ENCODE data around the gene HERC2. TPM values are rescaled to one million over a fixed set of nuclear protein-coding genes. Genes with fewer than 3 reads are reported as not detected.

The HERC2 gene
- total RNA-seq, 1 experiment from 2014 or later, result 69.2 TPM

GRCh38 chr15:28114721-28115622 lies 207.0 kb downstream of the HERC2 start:
- Histone ChIP-seq H2AFZ (ENCODE audit: low read length) (no peak overlapping the region), H3K9ac (ENCODE audit: extremely low read depth, insufficient read length, low read length) (no peak overlapping the region), H3K27me3 (ENCODE audit: insufficient read depth, low read length) (no peaks in the 10 kb centered on the region), H3K18ac (ENCODE audit: insufficient read length, low read depth, low read length) (no peak overlapping the region), H3K27ac (ENCODE audit: insufficient read length, low read depth, low read length) (no peak overlapping the region), H3K79me1 (ENCODE audit: insufficient read depth, low read depth, low read length, poor library complexity, severe bottlenecking) (no peaks in the 10 kb centered on the region), H2BK15ac (ENCODE audit: low read depth, low read length) (no peak overlapping the region), H3K23me2 (ENCODE audit: insufficient read length, low read depth, low read length, poor library complexity, severe bottlenecking) (no peaks in the 10 kb centered on the region), H2AK5ac (ENCODE audit: insufficient read length, low read length) (no peak overlapping the region), H3K23ac (ENCODE audit: insufficient read length, low read depth, low read length) (no peak overlapping the region), H2BK20ac (ENCODE audit: low read depth, low read length, poor library complexity, severe bottlenecking) (no peak overlapping the region), H4K91ac (ENCODE audit: insufficient read length, low read depth, low read length) (no peak overlapping the region), H3K4me1 (ENCODE audit: insufficient read depth, low read length) (no peaks in the 10 kb centered on the region), H3K14ac (ENCODE audit: insufficient read depth, low read length) (no peak overlapping the region), H2BK120ac (ENCODE audit: low read depth, low read length, poor library complexity, severe bottlenecking) (no peak overlapping the region), H2BK5ac (ENCODE audit: insufficient read length, low read length) (no peak overlapping the region), H2BK12ac (ENCODE audit: insufficient read length, low read depth, low read length) (no peak overlapping the region), H3K4ac (ENCODE audit: low read depth, low read length) (no peak overlapping the region), H3K9me3 (ENCODE audit: control insufficient read depth, low read depth, low read length) (no peaks in the 10 kb centered on the region), H3K4me2 (ENCODE audit: insufficient read depth, insufficient read length, low read length) (no peak overlapping the region), H3K56ac (ENCODE audit: insufficient read length, low read depth, low read length) (no peak overlapping the region), H4K20me1 (ENCODE audit: control insufficient read depth, insufficient read depth, insufficient read length) (no peaks in the 10 kb centered on the region), H3T11ph (ENCODE audit: low read length) (no peak overlapping the region), H4K5ac (ENCODE audit: insufficient read length, low read depth, low read length) (no peak overlapping the region), H3K79me2 (ENCODE audit: insufficient read depth, low read length) (no peaks in the 10 kb centered on the region), H4K8ac (replicated peaks; ENCODE audit: insufficient read length, low read depth, low read length) (no peak overlapping the region)
- H3K9me3 Mint-ChIP-seq, result no peaks in the 10 kb centered on the region
- H3K4me1 Mint-ChIP-seq, result 0 out of 4 replicates have a peak, but pooled peaks cover 0 to under 1% of the 10 kb centered on the region in 2 experiments
- peaks cover 50 to 73% (median 63%) of the 10 kb centered on the region in 3 experiments for H3K36me3 Mint-ChIP-seq (ENCODE audit: insufficient read depth in 1 of 3, low read depth in 3 of 3)
- no peak overlapping the region; a peak in 1 of 7 replicates for H3K27ac Mint-ChIP-seq
- peaks cover 1% of the 10 kb centered on the region; the same call in 1 of the 2 replicates for H3K27me3 Mint-ChIP-seq (ENCODE audit: low read depth)
- no peak overlapping the region for H3K4me3 Mint-ChIP-seq
- peak; percentile 20 for DNase-seq
- WGBS (ENCODE audit: extremely low coverage, insufficient read length, low lambda C conversion rate), result no CpG with 5 or more reads among the region's 23 CpGs
- TF ChIP-seq CTCF (conservative IDR thresholded peaks at IDR 0.05), result no peak

Measured in H9 (cell line).